Measurements from ENCODE around the gene PIGO. TPM values are rescaled to one million over a fixed set of nuclear protein-coding genes. Genes with fewer than 3 reads are reported as not detected.

PIGO gene
- total and polyA plus RNA-seq, 9 of the 15 experiments (the other 6 are each of a cell fraction or from before 2014, with no cell fraction given): 5.4 to 13.7 (median 9.7) TPM

- TF ChIP-seq PREB (CRISPR knock-in tag; IDR thresholded peaks at IDR 0.05) (no peak), ZFX (CRISPR knock-in tag; IDR thresholded peaks at IDR 0.05) (peak; percentile 76), MED1 (CRISPR knock-in tag; IDR thresholded peaks at IDR 0.05; ENCODE audit: borderline replicate concordance) (no peak), ZNF639 (CRISPR knock-in tag; conservative IDR thresholded peaks at IDR 0.05 in 1 of 2, IDR thresholded peaks at IDR 0.05 in 1 of 2) (peak in 1 of 2 experiments; percentile 98; a peak in 2 of 4 replicates), SIX5 (IDR thresholded peaks at IDR 0.05; ENCODE audit: borderline replicate concordance in 1 of 2, insufficient read depth in 1 of 2, low read depth in 1 of 2, low read length in 2 of 2) (peak; percentile 54 to 57; a peak in 2 of 4 replicates), ATF1 (CRISPR knock-in tag; IDR thresholded peaks at IDR 0.05) (no peak), ATF1 (tag; IDR thresholded peaks at IDR 0.05) (peak; percentile 59), SREBF2 (CRISPR knock-in tag; IDR thresholded peaks at IDR 0.05) (no peak), UBTF (IDR thresholded peaks at IDR 0.05; ENCODE audit: borderline replicate concordance in 1 of 2, low read depth in 2 of 2, low read length in 2 of 2) (peak in 1 of 2 experiments; percentile 56; a peak in 1 of 4 replicates), FOSL1 (tag; conservative IDR thresholded peaks at IDR 0.05) (0 out of 2 replicates have a peak, but pooled peaks have one; percentile 15), FOXK2 (conservative IDR thresholded peaks at IDR 0.05 in 1 of 2, IDR thresholded peaks at IDR 0.05 in 1 of 2; ENCODE audit: low read depth in 2 of 2) (peak in 1 of 2 experiments; percentile 27; a peak in 2 of 4 replicates), SMARCA5 (IDR thresholded peaks at IDR 0.05) (no peak), MAX (CRISPR knock-in tag; IDR thresholded peaks at IDR 0.05) (peak; percentile 54; the same call in 1 of the 2 replicates)
- TF ChIP-seq, protein P1, sequence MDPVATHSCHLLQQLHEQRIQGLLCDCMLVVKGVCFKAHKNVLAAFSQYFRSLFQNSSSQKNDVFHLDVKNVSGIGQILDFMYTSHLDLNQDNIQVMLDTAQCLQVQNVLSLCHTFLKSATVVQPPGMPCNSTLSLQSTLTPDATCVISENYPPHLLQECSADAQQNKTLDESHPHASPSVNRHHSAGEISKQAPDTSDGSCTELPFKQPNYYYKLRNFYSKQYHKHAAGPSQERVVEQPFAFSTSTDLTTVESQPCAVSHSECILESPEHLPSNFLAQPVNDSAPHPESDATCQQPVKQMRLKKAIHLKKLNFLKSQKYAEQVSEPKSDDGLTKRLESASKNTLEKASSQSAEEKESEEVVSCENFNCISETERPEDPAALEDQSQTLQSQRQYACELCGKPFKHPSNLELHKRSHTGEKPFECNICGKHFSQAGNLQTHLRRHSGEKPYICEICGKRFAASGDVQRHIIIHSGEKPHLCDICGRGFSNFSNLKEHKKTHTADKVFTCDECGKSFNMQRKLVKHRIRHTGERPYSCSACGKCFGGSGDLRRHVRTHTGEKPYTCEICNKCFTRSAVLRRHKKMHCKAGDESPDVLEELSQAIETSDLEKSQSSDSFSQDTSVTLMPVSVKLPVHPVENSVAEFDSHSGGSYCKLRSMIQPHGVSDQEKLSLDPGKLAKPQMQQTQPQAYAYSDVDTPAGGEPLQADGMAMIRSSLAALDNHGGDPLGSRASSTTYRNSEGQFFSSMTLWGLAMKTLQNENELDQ (CRISPR knock-in tag; IDR thresholded peaks at IDR 0.05; ENCODE audit: borderline replicate concordance): no peak
Observed at GRCh38 chr9:35079426-35080341, 16.7 kb downstream of the PIGO start, which contains the start of gene FANCG (continued).

All from K562 (cell line).